ENCODE measurements around the gene PRIMA1. TPM values are rescaled to one million over a fixed set of nuclear protein-coding genes. Genes with fewer than 3 reads are reported as not detected.

PRIMA1 gene
- total and polyA plus RNA-seq, 3 donors from 2014 or later: 2.1 to 7.3 (median 3.4) TPM

- no peaks in the 10 kb centered on the region for H3K27me3 ChIP-seq
- no peaks in the 10 kb centered on the region for H3K9me3 ChIP-seq
- no peak for TF ChIP-seq POLR2A (IDR thresholded peaks at IDR 0.05)
- TF ChIP-seq CTCF (IDR thresholded peaks at IDR 0.05): no peak
- H3K4me1 ChIP-seq: no peaks in the 10 kb centered on the region
- H3K27ac ChIP-seq: no peak overlapping the region
- no peak for DNase-seq
- 74 to 81% methylated on average over 9 to 13 of the region's 13 CpGs for WGBS, 2 donors
- no peaks in the 10 kb centered on the region for H3K36me3 ChIP-seq (ENCODE audit: low read depth, missing control alignments)
- no peak overlapping the region for H3K4me3 ChIP-seq
- intact Hi-C loops (cut with DNase I; ENCODE audit: low total_unique reads): no loop called here
Observed at GRCh38 chr14:93715279-93715927, 72.9 kb downstream of the PRIMA1 start.

- TF ChIP-seq CTCF (IDR thresholded peaks at IDR 0.05): no peak
- TF ChIP-seq POLR2A (IDR thresholded peaks at IDR 0.05): no peak
- intact Hi-C loops (cut with DNase I; ENCODE audit: low total_unique reads): no loop called here
- no peak for DNase-seq
- no peaks in the 10 kb centered on the region for H3K27me3 ChIP-seq
- H3K27ac ChIP-seq: no peak overlapping the region
- H3K4me3 ChIP-seq: no peak overlapping the region
- WGBS, 2 donors: 76 to 78% methylated on average over 7 of the region's 7 CpGs
- no peaks in the 10 kb centered on the region for H3K9me3 ChIP-seq
- H3K4me1 ChIP-seq: no peaks in the 10 kb centered on the region
- H3K36me3 ChIP-seq (ENCODE audit: low read depth, missing control alignments): no peaks in the 10 kb centered on the region
Observed at GRCh38 chr14:93714605-93715004, 73.7 kb downstream of the PRIMA1 start.

GRCh38 chr14:93713726-93714405 lies 74.4 kb downstream of the PRIMA1 start:
- intact Hi-C loops (cut with DNase I; ENCODE audit: low total_unique reads): no loop called here
- TF ChIP-seq CTCF (IDR thresholded peaks at IDR 0.05) (no peak), POLR2A (IDR thresholded peaks at IDR 0.05) (no peak)
- DNase-seq: no peak
- WGBS, 2 donors: 59 to 75% methylated on average over 13 of the region's 13 CpGs
- Histone ChIP-seq H3K9me3 (no peaks in the 10 kb centered on the region), H3K4me1 (no peaks in the 10 kb centered on the region), H3K4me3 (no peak overlapping the region), H3K27ac (no peak overlapping the region), H3K36me3 (ENCODE audit: low read depth, missing control alignments) (no peaks in the 10 kb centered on the region), H3K27me3 (no peaks in the 10 kb centered on the region)

GRCh38 chr14:93712838-93713724 lies 75.2 kb downstream of the PRIMA1 start:
- Histone ChIP-seq H3K4me1 (no peaks in the 10 kb centered on the region), H3K27ac (no peak overlapping the region)
- 76 to 84% methylated on average over 16 to 18 of the region's 18 CpGs for WGBS, 2 donors

More at GRCh38 chr14:93712838-93713724, 75.2 kb downstream of the PRIMA1 start:
- intact Hi-C loops (cut with DNase I; ENCODE audit: low total_unique reads): no loop called here
- TF ChIP-seq POLR2A (IDR thresholded peaks at IDR 0.05) (no peak), CTCF (IDR thresholded peaks at IDR 0.05) (no peak)
- Histone ChIP-seq H3K4me3 (no peak overlapping the region), H3K27me3 (no peaks in the 10 kb centered on the region), H3K9me3 (no peaks in the 10 kb centered on the region), H3K36me3 (ENCODE audit: low read depth, missing control alignments) (no peaks in the 10 kb centered on the region)
- DNase-seq: no peak

Data from testis (tissue), 3 donors.